ENCODE results near the gene PGAM1.

PGAM1 gene

DNA sequence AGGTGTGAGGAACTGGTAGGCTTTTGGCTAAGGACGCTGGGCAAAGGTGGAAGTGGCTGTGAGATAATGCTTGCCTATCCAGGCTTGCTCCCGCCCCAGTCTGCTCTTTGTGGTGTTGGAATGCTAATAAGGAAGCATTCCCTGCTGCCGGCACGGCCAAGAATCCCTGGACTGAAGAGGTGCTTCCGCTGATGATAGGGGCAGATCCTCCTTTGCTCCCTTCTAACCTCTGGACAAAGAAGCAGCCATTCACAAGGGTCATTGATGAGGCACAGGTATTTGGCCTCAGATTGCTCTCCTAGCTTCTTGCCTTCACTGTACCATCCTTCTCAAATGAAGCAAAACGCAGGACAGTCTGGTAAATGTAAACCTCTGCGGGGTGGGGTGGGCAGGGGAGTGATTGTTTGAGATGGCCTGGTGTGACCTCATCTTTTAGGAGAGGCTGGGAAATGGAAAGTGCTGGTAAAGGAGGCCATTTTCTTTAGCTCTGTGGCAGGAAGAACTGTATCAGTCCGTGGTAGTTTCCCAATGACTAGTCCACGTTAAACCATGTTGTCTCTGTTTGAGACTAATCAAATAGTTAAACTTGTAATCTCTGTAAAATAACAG lies 1.7 kb downstream of the PGAM1 start:
- H3K4me3 ChIP-seq (ENCODE audit: low read depth, low read length): peak overlapping the region; percentile 91
- TF ChIP-seq, protein P1, sequence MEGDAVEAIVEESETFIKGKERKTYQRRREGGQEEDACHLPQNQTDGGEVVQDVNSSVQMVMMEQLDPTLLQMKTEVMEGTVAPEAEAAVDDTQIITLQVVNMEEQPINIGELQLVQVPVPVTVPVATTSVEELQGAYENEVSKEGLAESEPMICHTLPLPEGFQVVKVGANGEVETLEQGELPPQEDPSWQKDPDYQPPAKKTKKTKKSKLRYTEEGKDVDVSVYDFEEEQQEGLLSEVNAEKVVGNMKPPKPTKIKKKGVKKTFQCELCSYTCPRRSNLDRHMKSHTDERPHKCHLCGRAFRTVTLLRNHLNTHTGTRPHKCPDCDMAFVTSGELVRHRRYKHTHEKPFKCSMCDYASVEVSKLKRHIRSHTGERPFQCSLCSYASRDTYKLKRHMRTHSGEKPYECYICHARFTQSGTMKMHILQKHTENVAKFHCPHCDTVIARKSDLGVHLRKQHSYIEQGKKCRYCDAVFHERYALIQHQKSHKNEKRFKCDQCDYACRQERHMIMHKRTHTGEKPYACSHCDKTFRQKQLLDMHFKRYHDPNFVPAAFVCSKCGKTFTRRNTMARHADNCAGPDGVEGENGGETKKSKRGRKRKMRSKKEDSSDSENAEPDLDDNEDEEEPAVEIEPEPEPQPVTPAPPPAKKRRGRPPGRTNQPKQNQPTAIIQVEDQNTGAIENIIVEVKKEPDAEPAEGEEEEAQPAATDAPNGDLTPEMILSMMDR (IDR thresholded peaks at IDR 0.05; ENCODE audit: low read depth, low read length): no peak

GRCh38 chr10:97428572-97428981 lies 2.6 kb downstream of the PGAM1 start:
- TF ChIP-seq, protein P1 (IDR thresholded peaks at IDR 0.05; ENCODE audit: low read depth, low read length): no peak
- H3K4me3 ChIP-seq (ENCODE audit: low read depth, low read length): peak overlapping the region; percentile 91

DNA sequence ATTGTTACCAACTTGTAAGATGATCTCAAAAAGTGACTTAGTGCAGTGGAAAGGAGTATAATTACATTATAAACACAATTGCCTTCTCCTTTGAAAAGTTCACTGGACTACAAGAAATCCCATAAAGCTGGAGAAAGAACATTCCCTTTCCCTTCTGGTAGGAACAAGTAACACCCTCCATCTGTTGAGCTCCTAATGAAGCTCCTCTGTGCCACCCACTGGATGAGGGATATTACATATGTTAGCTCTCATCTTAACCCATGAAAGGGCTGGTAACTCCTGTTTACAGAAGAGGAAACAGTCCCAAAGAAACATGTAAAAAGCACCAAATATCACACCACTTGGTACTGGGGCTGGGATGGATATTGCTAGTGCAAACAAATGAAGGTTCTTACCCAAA lies 8.1 kb downstream of the PGAM1 start:
- TF ChIP-seq, protein P1 (IDR thresholded peaks at IDR 0.05; ENCODE audit: low read depth, low read length): no peak
- H3K4me3 ChIP-seq (ENCODE audit: low read depth, low read length): no peak overlapping the region

DNA sequence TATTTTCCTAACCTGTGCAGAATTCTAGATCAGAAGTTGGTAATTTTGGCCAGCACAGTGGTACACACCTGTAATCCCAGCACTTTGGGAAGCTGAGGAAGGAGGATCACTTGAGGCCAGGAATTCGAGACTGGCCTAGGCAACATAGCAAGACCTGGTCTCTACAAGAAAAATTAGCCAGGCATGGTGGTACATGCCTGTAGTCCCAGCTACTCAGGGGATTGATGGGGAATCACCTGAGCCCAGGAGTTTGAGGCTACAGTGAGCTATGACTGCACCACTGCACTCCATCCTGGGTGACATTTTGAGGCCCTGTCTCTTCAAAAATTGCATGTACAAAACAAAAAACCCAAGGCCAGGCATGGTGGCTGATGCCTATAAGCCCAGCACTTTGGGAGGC lies 8.6 kb downstream of the PGAM1 start:
- H3K4me3 ChIP-seq (ENCODE audit: low read depth, low read length): no peak overlapping the region
- TF ChIP-seq, protein P1 (IDR thresholded peaks at IDR 0.05; ENCODE audit: low read depth, low read length): no peak

DNA sequence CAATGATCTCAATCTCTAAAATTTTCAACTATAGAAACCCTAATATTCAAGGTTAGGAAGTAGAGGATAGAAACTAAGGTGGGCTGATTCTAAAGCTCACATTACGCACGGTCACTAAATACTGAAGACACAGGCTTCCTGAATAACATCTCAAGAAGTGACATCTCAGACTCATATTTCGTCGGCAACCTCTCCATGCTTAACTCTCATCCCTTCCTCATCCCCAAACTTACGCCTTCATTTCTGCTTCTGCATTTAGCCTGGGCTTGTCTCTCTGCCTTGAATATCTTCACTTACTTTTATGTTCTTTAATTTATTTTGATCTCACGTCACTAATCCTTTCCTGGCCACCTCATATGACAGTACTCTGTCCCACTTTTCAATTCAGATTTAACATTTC lies 9.2 kb downstream of the PGAM1 start:
- TF ChIP-seq, protein P1 (IDR thresholded peaks at IDR 0.05; ENCODE audit: low read depth, low read length): no peak
- no peak overlapping the region for H3K4me3 ChIP-seq (ENCODE audit: low read depth, low read length)

DNA sequence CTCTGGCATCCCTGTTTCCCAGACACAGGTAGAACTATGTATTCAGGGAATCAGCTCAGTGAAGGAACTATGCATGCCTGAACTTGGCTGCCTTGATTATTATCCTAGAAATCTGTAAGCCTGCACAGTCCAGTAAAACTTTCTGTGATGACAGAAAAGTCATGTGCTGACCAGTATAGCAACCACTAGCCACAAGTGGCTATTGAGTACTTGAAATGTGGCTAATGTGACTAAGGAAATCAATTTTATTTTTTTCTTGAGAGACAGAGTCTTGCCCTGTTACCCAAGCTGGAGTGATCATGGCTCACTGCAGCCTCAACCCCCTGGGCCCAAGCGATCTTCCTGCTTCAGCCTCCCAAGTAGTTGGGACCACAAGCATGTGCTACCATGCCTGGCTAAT lies 16.3 kb downstream of the PGAM1 start:
- TF ChIP-seq, protein P1 (IDR thresholded peaks at IDR 0.05; ENCODE audit: low read depth, low read length): no peak
- no peak overlapping the region for H3K4me3 ChIP-seq (ENCODE audit: low read depth, low read length)

GRCh38 chr10:97444212-97444611 lies 18.2 kb downstream of the PGAM1 start:
- H3K4me3 ChIP-seq (ENCODE audit: low read depth, low read length): no peak overlapping the region

More at GRCh38 chr10:97444212-97444611, 18.2 kb downstream of the PGAM1 start:
- TF ChIP-seq, protein P1 (IDR thresholded peaks at IDR 0.05; ENCODE audit: low read depth, low read length): no peak

Data from WI38 (cell line).